Measurements from ENCODE around the gene HEBP1. TPM values are rescaled to one million over a fixed set of nuclear protein-coding genes. Genes with fewer than 3 reads are reported as not detected.

Gene HEBP1
- polyA plus RNA-seq, 12 donors, result 35.7 to 56.1 (median 39.2) TPM; not detected in 1

Other genes with a start within 250 kb of the HEBP1 start
- gene APOLD1, start 214.6 kb downstream of the HEBP1 start, polyA plus RNA-seq (ENCODE audit: insufficient read length in 12 of 12), result 10 to 100 TPM in 6 of 12 donors, 1 to 10 TPM in 5, not detected in 1; 2.9 to 13.1 (median 10.3) TPM
- gene DDX47, start 186.9 kb downstream of the HEBP1 start, polyA plus RNA-seq (ENCODE audit: insufficient read length in 12 of 12), result 10 to 100 TPM in 11 of 12 donors, not detected in 1; 42.7 to 59.3 (median 51.6) TPM
- 10 to 100 TPM in 1 of 12 donors, 1 to 10 TPM in 10, not detected in 1; 1.4 to 11.0 (median 2.2) TPM for gene GPRC5A, start 108.7 kb downstream of the HEBP1 start, polyA plus RNA-seq (ENCODE audit: insufficient read length in 12 of 12)
- gene GPRC5D, start 48.1 kb downstream of the HEBP1 start, polyA plus RNA-seq (ENCODE audit: insufficient read length in 12 of 12), result under 1 TPM in 7 of 12 donors, not detected in 5; 0.18 to 0.84 (median 0.52) TPM
- gene FAM234B, start 44.1 kb upstream of the HEBP1 start, polyA plus RNA-seq (ENCODE audit: insufficient read length in 12 of 12), result 1 to 10 TPM in 11 of 12 donors, not detected in 1; 3.1 to 8.2 (median 5.0) TPM
- 10 to 100 TPM in 4 of 12 donors, 1 to 10 TPM in 7, not detected in 1; 2.7 to 17.4 (median 8.1) TPM for gene GSG1, start 103.4 kb upstream of the HEBP1 start, polyA plus RNA-seq (ENCODE audit: insufficient read length in 12 of 12)
- 100 to 1,000 TPM in 11 of 12 donors, 10 to 100 TPM in 1; 93.7 to 319 (median 170) TPM for gene EMP1, start 196.5 kb upstream of the HEBP1 start, polyA plus RNA-seq (ENCODE audit: insufficient read length in 12 of 12)